ENCODE data around the gene MXD4.
A peak's percentile ranks its signal among the peaks of the same experiment; 100 is the strongest.

GRCh38 chr4:2281575-2282343 is 19.9 kb upstream of the MXD4 start:
- peak in 1 of 2 experiments; percentile 31; a peak in 2 of 4 replicates for TF ChIP-seq CTCF (conservative IDR thresholded peaks at IDR 0.05; ENCODE audit: low read depth in 2 of 2)
- TF ChIP-seq POLR2AphosphoS5 (IDR thresholded peaks at IDR 0.05; ENCODE audit: low read depth), result no peak
- TF ChIP-seq EZH2 (IDR thresholded peaks at IDR 0.05; ENCODE audit: low read depth, unreplicated experiment), result no peak
- no peak for TF ChIP-seq ETS1 (IDR thresholded peaks at IDR 0.05)
- no peak for TF ChIP-seq EZH2phosphoT487 (IDR thresholded peaks at IDR 0.05; ENCODE audit: unreplicated experiment)
- TF ChIP-seq CREB1 (CRISPR knock-in tag; IDR thresholded peaks at IDR 0.05; ENCODE audit: low read depth), result no peak
- TF ChIP-seq JUNB (IDR thresholded peaks at IDR 0.05; ENCODE audit: unreplicated experiment), result no peak
- no peak for TF ChIP-seq STAT1 (IDR thresholded peaks at IDR 0.05; ENCODE audit: unreplicated experiment)
- no peak for TF ChIP-seq REST (IDR thresholded peaks at IDR 0.05; ENCODE audit: unreplicated experiment)
- TF ChIP-seq ZNF331 (CRISPR knock-in tag; IDR thresholded peaks at IDR 0.05; ENCODE audit: low read depth), result no peak
